ENCODE measurements around the gene KLF17.

KLF17 gene
- 0 to 0.11 (median 0) reads per million in 9 experiments for total RNA-seq

- H3K4me1 Mint-ChIP-seq (ENCODE audit: low read depth in 2 of 2), result peaks cover 0 to 1% of the 10 kb centered on the region in 2 donors
- ATAC-seq (replicated peaks), result no peak
- DNase-seq, result no peak
- no peaks in the 10 kb centered on the region for H3K9me3 Mint-ChIP-seq
- no peak within 1 kb of the TSS for H3K27ac Mint-ChIP-seq
- H3K27me3 Mint-ChIP-seq, result peaks cover 11 to 40% of the 10 kb centered on the region in 2 donors
- no peaks in the 10 kb centered on the region for H3K36me3 Mint-ChIP-seq (ENCODE audit: insufficient read depth)
- H3K4me3 Mint-ChIP-seq, result no peak within 1 kb of the TSS
Measured at GRCh38 chr1:44118682-44119081, at the start of gene KLF17. TSS of gene KLF17 (plus strand) at chr1:44118821. CDS start at chr1:44118908, 87 bp downstream.

GRCh38 chr1:44071461-44071860, 47.2 kb upstream of the KLF17 start:
- H3K4me1 Mint-ChIP-seq (ENCODE audit: low read depth in 2 of 2), result no peaks in the 10 kb centered on the region
- H3K27ac Mint-ChIP-seq, result no peak overlapping the region
- peaks cover 46 to 47% of the 10 kb centered on the region in 2 donors for H3K27me3 Mint-ChIP-seq
- H3K4me3 Mint-ChIP-seq, result no peak overlapping the region
- no peaks in the 10 kb centered on the region for H3K9me3 Mint-ChIP-seq
- ATAC-seq (replicated peaks) (no peak), DNase-seq (no peak)
- peaks cover under 1% of the 10 kb centered on the region for H3K36me3 Mint-ChIP-seq (ENCODE audit: insufficient read depth)

- Mint-ChIP-seq H3K4me1 (ENCODE audit: low read depth in 2 of 2) (no peaks in the 10 kb centered on the region), H3K4me3 (no peak overlapping the region), H3K36me3 (ENCODE audit: insufficient read depth) (peaks cover 3% of the 10 kb centered on the region), H3K27me3 (peaks cover 42 to 50% of the 10 kb centered on the region in 2 donors), H3K9me3 (no peaks in the 10 kb centered on the region), H3K27ac (no peak overlapping the region)
- ATAC-seq (replicated peaks) (no peak), DNase-seq (no peak)
Measured at GRCh38 chr1:44072204-44072603, 46.4 kb upstream of the KLF17 start.

- no peak for DNase-seq
- Mint-ChIP-seq H3K4me3 (no peak overlapping the region), H3K4me1 (ENCODE audit: low read depth in 2 of 2) (no peaks in the 10 kb centered on the region), H3K27ac (no peak overlapping the region), H3K36me3 (ENCODE audit: insufficient read depth) (peaks cover 3% of the 10 kb centered on the region), H3K27me3 (peaks cover 36 to 50% of the 10 kb centered on the region in 2 donors), H3K9me3 (no peaks in the 10 kb centered on the region)
- ATAC-seq (replicated peaks), result no peak
Measured at GRCh38 chr1:44072821-44073220, 45.8 kb upstream of the KLF17 start.

GRCh38 chr1:44073528-44073927, 45.1 kb upstream of the KLF17 start:
- peaks cover 36 to 50% of the 10 kb centered on the region in 2 donors for H3K27me3 Mint-ChIP-seq
- no peaks in the 10 kb centered on the region for H3K4me1 Mint-ChIP-seq (ENCODE audit: low read depth in 2 of 2)
- H3K27ac Mint-ChIP-seq, result no peak overlapping the region
- no peak overlapping the region for H3K4me3 Mint-ChIP-seq
- no peaks in the 10 kb centered on the region for H3K9me3 Mint-ChIP-seq
- DNase-seq (no peak), ATAC-seq (replicated peaks) (no peak)
- peaks cover 6% of the 10 kb centered on the region for H3K36me3 Mint-ChIP-seq (ENCODE audit: insufficient read depth)

GRCh38 chr1:44074415-44074814, 44.2 kb upstream of the KLF17 start:
- H3K36me3 Mint-ChIP-seq (ENCODE audit: insufficient read depth), result peaks cover 6% of the 10 kb centered on the region
- H3K27me3 Mint-ChIP-seq, result peaks cover 37 to 54% of the 10 kb centered on the region in 2 donors
- DNase-seq (no peak), ATAC-seq (replicated peaks) (no peak)
- H3K9me3 Mint-ChIP-seq, result no peaks in the 10 kb centered on the region
- H3K4me3 Mint-ChIP-seq, result no peak overlapping the region
- H3K27ac Mint-ChIP-seq, result no peak overlapping the region
- H3K4me1 Mint-ChIP-seq (ENCODE audit: low read depth in 2 of 2), result no peaks in the 10 kb centered on the region

- H3K36me3 Mint-ChIP-seq (ENCODE audit: insufficient read depth), result peaks cover 6% of the 10 kb centered on the region
- ATAC-seq (replicated peaks), result no peak
- no peaks in the 10 kb centered on the region for H3K9me3 Mint-ChIP-seq
- H3K4me1 Mint-ChIP-seq (ENCODE audit: low read depth in 2 of 2), result no peaks in the 10 kb centered on the region
- no peak overlapping the region for H3K4me3 Mint-ChIP-seq
- DNase-seq, result no peak
- peaks cover 29 to 46% of the 10 kb centered on the region in 2 donors for H3K27me3 Mint-ChIP-seq
- H3K27ac Mint-ChIP-seq, result no peak overlapping the region
Measured at GRCh38 chr1:44076066-44076465, 42.6 kb upstream of the KLF17 start.

GRCh38 chr1:44077421-44077820, 41.2 kb upstream of the KLF17 start:
- ATAC-seq (replicated peaks), result no peak
- Mint-ChIP-seq H3K36me3 (ENCODE audit: insufficient read depth) (peaks cover 6% of the 10 kb centered on the region), H3K27me3 (peaks cover 25 to 45% of the 10 kb centered on the region in 2 donors), H3K9me3 (no peaks in the 10 kb centered on the region), H3K4me1 (ENCODE audit: low read depth in 2 of 2) (no peaks in the 10 kb centered on the region), H3K27ac (no peak overlapping the region), H3K4me3 (no peak overlapping the region)
- no peak for DNase-seq

GRCh38 chr1:44078104-44078503, 40.5 kb upstream of the KLF17 start:
- no peak overlapping the region for H3K4me3 Mint-ChIP-seq
- H3K9me3 Mint-ChIP-seq, result no peaks in the 10 kb centered on the region
- H3K27me3 Mint-ChIP-seq, result peaks cover 22 to 44% of the 10 kb centered on the region in 2 donors
- ATAC-seq (replicated peaks), result no peak
- peaks cover 6% of the 10 kb centered on the region for H3K36me3 Mint-ChIP-seq (ENCODE audit: insufficient read depth)
- no peak for DNase-seq
- H3K27ac Mint-ChIP-seq, result no peak overlapping the region
- no peaks in the 10 kb centered on the region for H3K4me1 Mint-ChIP-seq (ENCODE audit: low read depth in 2 of 2)

- Mint-ChIP-seq H3K27ac (no peak overlapping the region), H3K9me3 (no peaks in the 10 kb centered on the region), H3K4me1 (ENCODE audit: low read depth in 2 of 2) (no peaks in the 10 kb centered on the region), H3K4me3 (no peak overlapping the region), H3K36me3 (ENCODE audit: insufficient read depth) (peaks cover 6% of the 10 kb centered on the region), H3K27me3 (peaks cover 29 to 41% of the 10 kb centered on the region in 2 donors)
- DNase-seq, result no peak
- ATAC-seq (replicated peaks), result no peak
Measured at GRCh38 chr1:44079566-44079965, 39.1 kb upstream of the KLF17 start.

- ATAC-seq (replicated peaks), result no peak
- Mint-ChIP-seq H3K27ac (no peak overlapping the region), H3K9me3 (no peaks in the 10 kb centered on the region), H3K4me3 (no peak overlapping the region), H3K36me3 (ENCODE audit: insufficient read depth) (no peaks in the 10 kb centered on the region), H3K27me3 (peaks cover 59 to 67% of the 10 kb centered on the region in 2 donors), H3K4me1 (ENCODE audit: low read depth in 2 of 2) (no peaks in the 10 kb centered on the region)
- DNase-seq, result no peak
Measured at GRCh38 chr1:44084998-44085675, 33.5 kb upstream of the KLF17 start.

GRCh38 chr1:44086692-44087474, 31.7 kb upstream of the KLF17 start:
- ATAC-seq (replicated peaks), result no peak
- no peak overlapping the region for H3K27ac Mint-ChIP-seq
- no peak for DNase-seq
- no peak overlapping the region for H3K4me3 Mint-ChIP-seq
- no peaks in the 10 kb centered on the region for H3K9me3 Mint-ChIP-seq
- no peaks in the 10 kb centered on the region for H3K36me3 Mint-ChIP-seq (ENCODE audit: insufficient read depth)
- no peaks in the 10 kb centered on the region for H3K4me1 Mint-ChIP-seq (ENCODE audit: low read depth in 2 of 2)
- H3K27me3 Mint-ChIP-seq, result peaks cover 59 to 71% of the 10 kb centered on the region in 2 donors

GRCh38 chr1:44089371-44090048, 29.1 kb upstream of the KLF17 start:
- no peak overlapping the region for H3K27ac Mint-ChIP-seq
- H3K9me3 Mint-ChIP-seq, result no peaks in the 10 kb centered on the region
- DNase-seq (no peak), ATAC-seq (replicated peaks) (no peak)
- no peaks in the 10 kb centered on the region for H3K36me3 Mint-ChIP-seq (ENCODE audit: insufficient read depth)
- H3K4me1 Mint-ChIP-seq (ENCODE audit: low read depth in 2 of 2), result peaks cover 0 to 1% of the 10 kb centered on the region in 2 donors
- H3K4me3 Mint-ChIP-seq, result no peak overlapping the region
- peaks cover 43 to 61% of the 10 kb centered on the region in 2 donors for H3K27me3 Mint-ChIP-seq

Data from effector memory CD8-positive, alpha-beta T cell (primary cell).